ENCODE data around the gene ADSS1.

ADSS1 gene

DNA sequence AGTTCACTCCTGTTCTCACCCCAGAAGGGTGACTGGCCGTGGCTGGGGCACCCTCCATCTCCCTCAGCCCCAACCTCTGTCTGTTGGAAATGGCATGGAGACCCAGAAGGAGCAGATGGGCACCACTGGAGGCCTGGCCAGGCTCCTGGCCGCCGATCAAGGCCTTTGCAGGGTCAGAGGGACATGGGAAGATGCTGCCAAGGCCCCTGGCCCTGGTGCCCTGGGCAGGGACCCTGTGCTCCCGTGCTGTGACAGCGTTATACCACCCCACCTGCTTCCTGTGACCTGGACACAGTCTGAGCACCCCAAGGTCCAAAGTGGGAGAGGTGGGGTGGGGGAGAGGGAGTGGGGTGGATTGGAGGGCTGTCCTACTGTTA, 31.1 kb upstream of the ADSS1 start:
- Histone ChIP-seq H3K4me2 (ENCODE audit: low read length) (no peak overlapping the region), H3K27me3 (ENCODE audit: insufficient read depth, low read length) (0 out of 2 replicates have a peak, but pooled peaks cover 15% of the 10 kb centered on the region), H3K27ac (ENCODE audit: low read depth, low read length, poor library complexity, severe bottlenecking) (no peak overlapping the region), H2AFZ (ENCODE audit: low read length) (no peak overlapping the region), H3K9ac (ENCODE audit: low read length) (no peak overlapping the region), H3F3A (ENCODE audit: insufficient read depth, low read length) (no peaks in the 10 kb centered on the region), H3K9me2 (ENCODE audit: low read depth, low read length) (no peaks in the 10 kb centered on the region), H3K4me1 (ENCODE audit: insufficient read depth, low read length, severe bottlenecking) (peaks cover 14% of the 10 kb centered on the region), H3K4me3 (ENCODE audit: low read depth, low read length, poor library complexity, severe bottlenecking) (no peak overlapping the region), H3K79me2 (ENCODE audit: insufficient read depth, low read length) (no peaks in the 10 kb centered on the region), H4K20me1 (ENCODE audit: insufficient read depth, low read length) (no peaks in the 10 kb centered on the region), H3K9me3 (ENCODE audit: low read length) (no peaks in the 10 kb centered on the region), H3K36me3 (ENCODE audit: insufficient read depth, low read length) (no peaks in the 10 kb centered on the region)
- TF ChIP-seq CTCF (IDR thresholded peaks at IDR 0.05; ENCODE audit: low read length) (no peak), EZH2 (IDR thresholded peaks at IDR 0.05; ENCODE audit: borderline replicate concordance, low read length) (no peak)

DNA sequence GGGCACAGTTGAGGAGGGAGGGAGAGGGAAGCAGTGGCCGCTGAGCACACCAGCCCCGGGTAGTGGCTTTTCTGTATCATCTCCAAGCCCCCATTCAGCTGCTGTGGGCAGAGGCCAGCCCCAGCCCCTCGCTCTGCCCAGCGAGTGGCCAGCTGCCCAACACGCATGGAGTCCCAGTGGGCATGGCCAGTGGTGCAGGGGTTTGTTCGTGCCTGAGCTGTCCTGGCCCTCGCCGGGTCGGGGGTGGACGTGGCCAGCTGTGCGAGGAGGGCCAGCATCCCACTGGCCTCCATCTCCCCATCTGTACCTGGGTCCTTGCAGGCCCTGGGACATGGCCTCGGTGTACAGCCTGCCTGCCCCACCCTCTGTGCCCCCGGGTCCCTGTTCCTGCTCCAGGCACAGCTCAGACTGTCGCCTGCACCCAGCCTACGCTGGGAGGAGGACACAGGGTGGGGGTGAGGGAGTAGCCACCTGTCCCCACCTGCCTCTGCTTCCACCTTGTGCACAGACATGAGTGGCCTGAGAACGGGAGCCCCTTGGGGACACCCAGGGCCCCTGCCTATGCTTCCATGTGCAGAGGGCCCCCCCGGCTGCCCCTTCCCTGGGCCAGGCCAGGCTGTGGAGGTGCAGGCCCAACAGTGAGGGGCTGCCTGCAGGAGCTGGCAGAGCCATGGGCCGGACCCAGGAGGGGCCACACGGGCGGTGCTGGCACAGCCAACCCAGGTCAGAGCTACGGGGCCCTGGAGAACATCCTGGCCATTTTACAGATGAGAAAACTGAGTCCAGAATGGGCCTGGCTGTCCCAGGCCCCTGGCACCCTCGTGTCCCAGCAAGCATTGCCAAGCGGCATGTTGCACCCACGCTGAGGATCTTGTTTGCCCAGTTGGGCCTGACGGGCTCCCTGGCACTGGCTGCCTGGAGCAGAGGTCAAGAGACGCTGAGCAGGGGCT, 30.3 kb upstream of the ADSS1 start:
- Histone ChIP-seq H3K27ac (ENCODE audit: low read depth, low read length, poor library complexity, severe bottlenecking) (no peak overlapping the region), H3K36me3 (ENCODE audit: insufficient read depth, low read length) (no peaks in the 10 kb centered on the region), H3K9me2 (ENCODE audit: low read depth, low read length) (no peaks in the 10 kb centered on the region), H3K9me3 (ENCODE audit: low read length) (no peaks in the 10 kb centered on the region), H3K79me2 (ENCODE audit: insufficient read depth, low read length) (no peaks in the 10 kb centered on the region), H3K27me3 (ENCODE audit: insufficient read depth, low read length) (0 out of 2 replicates have a peak, but pooled peaks cover 15% of the 10 kb centered on the region), H4K20me1 (ENCODE audit: insufficient read depth, low read length) (no peaks in the 10 kb centered on the region), H3K4me3 (ENCODE audit: low read depth, low read length, poor library complexity, severe bottlenecking) (no peak overlapping the region), H3K9ac (ENCODE audit: low read length) (no peak overlapping the region), H2AFZ (ENCODE audit: low read length) (no peak overlapping the region), H3F3A (ENCODE audit: insufficient read depth, low read length) (no peaks in the 10 kb centered on the region), H3K4me2 (ENCODE audit: low read length) (no peak overlapping the region), H3K4me1 (ENCODE audit: insufficient read depth, low read length, severe bottlenecking) (peaks cover 13% of the 10 kb centered on the region)
- TF ChIP-seq EZH2 (IDR thresholded peaks at IDR 0.05; ENCODE audit: borderline replicate concordance, low read length) (no peak), CTCF (IDR thresholded peaks at IDR 0.05; ENCODE audit: low read length) (no peak)

GRCh38 chr14:104694475-104694950, 29.5 kb upstream of the ADSS1 start:
- H3K9ac ChIP-seq (ENCODE audit: low read length) = no peak overlapping the region
- no peaks in the 10 kb centered on the region for H3K36me3 ChIP-seq (ENCODE audit: insufficient read depth, low read length)
- no peak overlapping the region for H2AFZ ChIP-seq (ENCODE audit: low read length)
- no peaks in the 10 kb centered on the region for H3F3A ChIP-seq (ENCODE audit: insufficient read depth, low read length)
- H3K9me3 ChIP-seq (ENCODE audit: low read length) = no peaks in the 10 kb centered on the region
- no peak overlapping the region for H3K4me3 ChIP-seq (ENCODE audit: low read depth, low read length, poor library complexity, severe bottlenecking)
- no peaks in the 10 kb centered on the region for H4K20me1 ChIP-seq (ENCODE audit: insufficient read depth, low read length)
- H3K4me1 ChIP-seq (ENCODE audit: insufficient read depth, low read length, severe bottlenecking) = peaks cover 8% of the 10 kb centered on the region
- H3K4me2 ChIP-seq (ENCODE audit: low read length) = no peak overlapping the region
- TF ChIP-seq CTCF (IDR thresholded peaks at IDR 0.05; ENCODE audit: low read length) = no peak
- no peak for TF ChIP-seq EZH2 (IDR thresholded peaks at IDR 0.05; ENCODE audit: borderline replicate concordance, low read length)
- no peak overlapping the region for H3K27ac ChIP-seq (ENCODE audit: low read depth, low read length, poor library complexity, severe bottlenecking)
- H3K9me2 ChIP-seq (ENCODE audit: low read depth, low read length) = no peaks in the 10 kb centered on the region
- 0 out of 2 replicates have a peak, but pooled peaks cover 12% of the 10 kb centered on the region for H3K27me3 ChIP-seq (ENCODE audit: insufficient read depth, low read length)
- H3K79me2 ChIP-seq (ENCODE audit: insufficient read depth, low read length) = no peaks in the 10 kb centered on the region
